GM18858 (cell line): ENCODE measurements around the gene C17orf75.
"Not testable (repeated sequence)": the region's sequence is repeated elsewhere in the genome, so short reads cannot be mapped to it uniquely, and the experiment has no call there.

Source experiments
- ATAC-seq: cut with Tn5 transposase; IDR thresholded peaks from one replicate; pipeline ENCODE4 v1.9.1; 2021; ENCODE audit not compliant: unreplicated experiment

The C17orf75 gene, protein sequence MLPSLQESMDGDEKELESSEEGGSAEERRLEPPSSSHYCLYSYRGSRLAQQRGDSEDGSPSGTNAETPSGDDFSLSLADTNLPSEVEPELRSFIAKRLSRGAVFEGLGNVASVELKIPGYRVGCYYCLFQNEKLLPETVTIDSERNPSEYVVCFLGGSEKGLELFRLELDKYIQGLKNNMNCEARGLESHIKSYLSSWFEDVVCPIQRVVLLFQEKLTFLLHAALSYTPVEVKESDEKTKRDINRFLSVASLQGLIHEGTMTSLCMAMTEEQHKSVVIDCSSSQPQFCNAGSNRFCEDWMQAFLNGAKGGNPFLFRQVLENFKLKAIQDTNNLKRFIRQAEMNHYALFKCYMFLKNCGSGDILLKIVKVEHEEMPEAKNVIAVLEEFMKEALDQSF

DNA sequence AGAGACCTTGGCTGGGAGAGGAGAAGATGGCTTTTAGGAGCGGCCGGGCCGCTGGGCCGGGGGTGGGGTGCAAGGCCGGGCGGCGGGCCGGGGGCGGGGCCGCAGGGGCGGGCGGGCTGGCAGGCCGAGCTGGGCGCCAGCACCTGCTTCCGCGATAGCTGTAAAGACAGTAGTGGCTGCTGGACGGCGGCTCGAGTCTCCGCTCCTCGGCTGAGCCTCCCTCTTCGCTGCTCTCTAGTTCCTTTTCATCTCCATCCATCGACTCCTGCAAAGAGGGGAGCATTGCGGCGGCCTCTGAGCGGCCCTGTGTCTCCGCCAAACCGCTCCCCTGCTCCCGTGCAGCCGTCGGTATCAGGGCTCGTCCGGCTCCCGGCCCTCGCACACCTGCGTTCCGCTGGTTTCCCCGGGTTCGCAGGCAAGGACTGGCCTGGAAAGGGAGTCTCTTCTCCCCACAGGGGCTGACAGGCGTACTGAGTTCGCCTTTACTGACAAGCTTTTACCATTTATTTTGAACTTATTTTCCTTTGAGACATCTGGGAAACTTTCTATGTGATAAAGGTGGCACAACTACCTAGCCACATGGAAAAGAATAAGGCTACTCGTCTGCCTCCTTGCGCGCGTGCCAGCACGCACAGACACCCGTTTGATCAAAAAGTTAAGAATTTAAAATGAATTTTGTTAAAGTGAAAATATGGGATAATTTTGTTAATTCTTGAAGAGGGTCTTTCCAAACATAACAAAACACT, at the start of gene C17orf75:
Gene C17orf75 (minus strand): TSS at position 317 of the 746 bp plus-strand sequence. CDS start 34 bp downstream, at position 283.
- ATAC-seq: peak; percentile 65

DNA sequence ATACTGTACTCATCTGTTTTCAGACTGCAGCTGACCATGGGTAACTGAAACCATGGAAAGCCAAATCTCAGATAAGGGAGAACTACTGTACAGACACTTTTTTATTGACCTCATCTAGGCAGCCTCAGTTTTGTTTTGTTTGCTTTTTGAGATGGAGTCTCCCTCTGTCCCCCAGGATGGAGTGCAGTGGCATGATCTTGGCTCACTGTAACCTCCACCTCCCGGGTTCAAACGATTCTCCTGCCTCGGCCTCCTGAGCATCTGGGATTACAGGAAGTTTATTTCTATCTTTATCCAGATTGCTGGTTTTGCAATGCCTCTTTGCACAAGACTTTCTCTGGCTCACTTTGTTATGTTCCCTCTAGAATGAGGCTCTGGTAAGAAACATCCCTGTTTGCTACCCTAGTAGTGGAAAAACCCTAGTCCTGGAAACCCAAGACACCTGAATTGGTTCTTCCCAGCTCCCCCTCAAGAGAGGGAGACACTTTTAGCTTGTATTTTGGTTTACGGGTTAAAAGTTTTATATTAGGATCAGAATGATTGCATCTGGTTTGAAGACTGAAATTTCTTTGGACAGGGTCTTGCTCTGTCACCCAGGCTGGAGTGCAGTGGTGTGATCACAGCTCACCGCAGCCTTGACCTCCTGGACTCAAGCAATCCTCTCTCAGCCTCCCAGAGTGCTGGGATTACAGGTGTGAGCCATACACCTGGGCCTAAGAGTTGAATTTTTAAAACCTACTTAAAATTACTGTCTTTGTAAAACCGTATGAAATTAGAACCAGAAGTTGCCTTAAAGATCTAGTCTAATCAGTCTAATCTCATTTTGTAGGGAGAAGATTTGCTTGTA, 46.9 kb upstream of the C17orf75 start:
- no peak for ATAC-seq

DNA sequence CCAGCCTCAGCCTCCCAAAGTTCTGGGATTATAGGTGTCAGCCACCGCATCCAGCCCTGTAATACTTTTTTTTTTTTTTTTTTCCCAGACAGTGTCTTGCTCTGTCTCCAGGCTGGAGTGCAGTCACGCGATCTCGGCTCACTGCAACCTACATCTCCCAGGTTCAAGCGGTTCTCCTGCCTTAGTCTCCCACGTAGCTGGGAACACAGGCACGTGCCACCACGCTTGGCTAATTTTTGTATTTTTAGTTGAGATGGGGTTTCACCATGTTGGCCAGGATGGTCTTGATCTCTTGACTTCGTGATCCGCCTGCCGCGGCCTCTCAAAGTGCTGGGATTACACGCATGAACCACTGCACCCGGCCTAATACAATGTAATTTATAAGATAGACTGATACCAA, 46.2 kb upstream of the C17orf75 start:
- ATAC-seq: not testable (repeated sequence)

DNA sequence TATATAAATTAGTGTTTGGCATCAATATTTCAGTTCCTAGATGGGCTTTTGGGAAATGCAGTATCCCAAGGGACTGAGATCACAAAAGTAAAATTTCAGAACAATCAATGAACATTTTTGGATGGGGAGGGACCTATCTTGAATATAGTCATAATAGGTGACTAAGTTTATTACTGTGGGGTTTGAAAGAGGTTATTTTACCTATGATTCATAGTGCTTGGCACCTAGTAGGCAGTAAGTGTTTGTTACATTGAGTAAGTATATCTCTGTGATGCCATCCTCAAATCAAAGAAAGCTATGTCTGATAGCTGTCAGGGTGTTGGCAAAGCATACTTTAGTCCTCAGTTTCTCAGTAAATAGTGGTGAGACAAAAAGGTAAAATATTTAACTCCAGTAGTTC, 44.9 kb upstream of the C17orf75 start:
- ATAC-seq: no peak

DNA sequence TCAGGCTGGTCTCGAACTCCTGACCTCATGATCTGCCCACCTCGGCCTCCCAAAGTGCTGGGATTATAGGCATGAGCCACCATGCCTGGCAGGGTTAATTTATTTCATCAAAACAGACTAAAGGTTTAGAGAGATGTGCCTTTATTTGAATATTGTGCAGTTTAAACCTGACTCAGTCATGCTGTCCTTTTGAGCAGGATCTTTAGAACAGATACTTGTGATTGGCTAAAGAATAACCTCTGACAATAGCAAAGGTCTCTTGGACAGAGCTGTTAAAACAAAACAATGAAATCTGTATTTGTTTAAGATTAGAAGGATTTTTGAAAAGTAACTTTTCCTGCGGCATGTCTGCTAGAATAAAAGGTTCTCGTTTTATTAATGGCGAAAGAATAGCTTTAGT, 44.0 kb upstream of the C17orf75 start:
- no peak for ATAC-seq

DNA sequence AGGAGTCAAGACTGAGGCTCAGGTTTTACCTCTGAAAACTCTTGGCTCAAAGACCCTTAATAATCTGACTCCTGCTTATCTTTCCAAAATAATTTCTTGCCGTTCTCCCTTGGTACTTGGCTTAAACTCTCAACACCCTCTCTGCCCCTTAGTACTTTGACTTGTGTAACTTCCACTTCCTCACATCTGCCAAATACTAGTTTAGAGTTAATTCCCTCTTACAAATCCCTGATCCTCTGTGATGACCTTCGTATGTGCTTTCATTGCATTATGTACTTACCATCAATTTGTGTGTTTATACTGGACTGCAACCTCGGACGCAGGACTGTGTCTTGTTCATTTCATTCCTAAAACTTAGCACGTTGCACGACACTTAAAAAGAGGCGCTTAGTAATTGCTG, 43.1 kb upstream of the C17orf75 start:
- no peak for ATAC-seq

DNA sequence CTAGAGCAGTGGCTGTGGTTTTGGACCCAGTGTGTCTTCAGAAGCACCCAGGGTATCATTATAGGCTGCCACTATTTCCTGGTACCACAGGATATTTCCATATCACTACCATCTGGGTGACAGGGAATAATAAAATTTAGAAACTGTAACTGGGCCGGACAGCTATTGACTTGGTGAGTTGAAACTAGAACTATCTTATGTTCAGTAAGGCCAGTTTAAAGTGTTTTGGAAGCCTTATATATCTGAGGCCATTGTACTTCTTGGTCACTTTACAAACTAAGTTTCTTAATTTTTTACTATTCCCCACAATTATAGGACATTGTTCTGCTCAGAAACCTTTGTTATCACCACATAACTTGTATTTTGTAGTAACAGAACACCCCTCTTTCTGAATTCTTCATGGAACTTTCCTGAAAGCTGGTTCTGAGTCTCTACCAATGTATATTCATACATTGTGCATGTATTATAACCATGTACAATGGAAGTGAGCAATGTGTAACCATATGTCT, 42.0 kb upstream of the C17orf75 start:
- ATAC-seq: no peak

DNA sequence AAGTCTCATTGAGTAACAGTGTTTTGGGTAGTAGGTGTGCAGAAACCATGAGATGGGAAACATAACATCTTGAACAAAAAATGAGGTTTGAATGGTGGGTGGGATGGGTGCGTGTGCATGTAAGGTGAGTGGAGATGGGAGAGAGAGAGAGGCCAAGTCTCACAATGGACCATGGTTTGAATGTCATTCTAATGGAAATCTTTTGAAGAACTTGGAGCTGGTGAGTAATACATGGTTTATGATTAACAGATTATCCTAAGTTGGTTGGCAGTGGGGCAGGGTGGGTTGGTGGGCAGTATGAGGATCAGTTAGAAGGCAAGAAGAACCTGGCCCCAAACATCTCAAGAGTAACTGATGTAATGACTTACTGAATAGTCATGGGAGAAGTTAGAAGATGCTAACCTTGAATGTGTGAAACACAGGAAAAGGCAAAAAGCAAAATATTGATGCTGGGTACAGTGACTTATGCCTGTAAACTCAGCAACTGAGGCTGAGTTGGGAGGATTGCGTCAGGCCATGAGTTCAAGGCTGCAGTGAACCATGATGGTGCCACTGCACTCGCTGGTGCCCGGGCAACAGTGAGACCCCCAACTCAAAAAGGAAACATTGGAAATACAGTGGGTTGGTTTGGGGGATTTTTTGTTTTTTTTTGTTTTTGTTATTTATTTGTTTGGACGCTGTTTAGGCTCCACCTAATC, 40.7 kb upstream of the C17orf75 start:
- no peak for ATAC-seq

DNA sequence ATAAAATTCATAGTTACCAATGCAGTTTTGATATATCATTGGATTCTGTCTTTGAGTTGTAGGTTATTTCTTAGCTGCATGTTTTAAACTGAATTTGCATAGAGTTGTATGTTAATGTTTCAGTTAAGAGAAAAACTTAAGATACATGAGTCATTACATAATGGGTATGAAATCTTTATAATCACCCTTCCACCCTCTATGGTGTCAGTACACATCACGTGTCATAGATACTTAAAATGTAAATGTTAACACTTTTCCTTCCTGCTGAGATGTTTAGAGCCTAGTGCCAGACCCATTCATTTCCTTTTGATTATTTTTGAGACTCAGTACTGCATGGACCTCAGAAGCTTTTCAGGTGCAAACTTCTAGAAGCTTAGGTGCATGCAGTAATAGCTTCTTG, 28.5 kb upstream of the C17orf75 start:
- ATAC-seq: no peak

DNA sequence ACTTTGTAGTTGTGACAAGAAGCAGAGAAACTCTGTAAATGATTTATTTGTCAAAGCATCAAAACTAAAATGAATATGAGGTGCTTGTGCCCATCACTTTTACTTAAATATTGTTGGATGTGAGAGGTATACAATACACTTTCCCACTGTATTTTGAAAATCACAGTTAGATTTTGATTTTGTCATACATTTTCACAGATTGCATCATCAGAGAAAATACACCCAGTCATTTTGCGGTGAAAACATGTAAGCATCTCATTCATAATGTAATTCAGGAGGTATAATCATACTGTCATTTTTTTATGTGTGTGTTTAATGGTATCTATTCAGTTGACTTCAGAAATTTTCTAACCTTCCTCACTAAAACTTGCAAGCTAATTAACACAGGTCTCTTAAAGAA, 19.3 kb upstream of the C17orf75 start:
- no peak for ATAC-seq

DNA sequence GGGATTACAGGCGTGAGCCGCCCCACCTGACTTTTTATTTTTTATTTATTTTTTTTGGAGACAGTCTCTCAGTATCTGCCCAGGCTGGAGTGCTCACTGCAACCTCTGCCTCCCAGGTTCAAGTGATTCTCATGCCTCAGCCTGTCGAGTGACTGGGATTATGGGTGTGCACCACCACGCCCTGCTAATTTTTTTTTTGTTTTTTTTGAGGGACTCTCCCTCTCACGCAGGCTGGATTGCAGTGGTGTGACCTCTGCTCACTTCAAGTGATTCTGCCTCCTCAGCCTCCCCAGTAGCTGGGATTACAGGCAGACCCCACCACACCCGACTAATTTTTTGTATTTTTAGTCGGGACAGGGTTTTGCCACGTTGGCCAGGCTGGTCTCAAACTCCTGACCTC, 15.6 kb upstream of the C17orf75 start:
- ATAC-seq: no peak

DNA sequence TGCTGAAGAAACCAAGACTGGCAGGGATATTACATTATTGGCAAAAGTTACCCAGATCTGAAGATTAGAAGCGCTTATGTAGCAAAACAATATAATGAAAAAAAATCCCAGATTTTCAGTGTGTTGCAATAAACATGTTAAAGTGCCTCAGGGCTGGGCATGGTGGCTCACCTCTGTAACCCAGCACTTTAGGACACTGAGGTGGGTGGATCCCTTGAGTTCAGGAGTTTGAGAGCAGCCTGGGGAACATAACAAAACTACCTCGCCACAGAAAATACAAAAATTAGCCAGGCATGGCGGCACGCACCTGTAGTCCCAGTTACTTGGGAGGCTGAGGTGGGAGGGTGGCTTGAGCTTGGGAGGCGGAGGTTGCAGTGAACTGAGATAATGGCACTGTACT, 14.8 kb upstream of the C17orf75 start:
- no peak for ATAC-seq

DNA sequence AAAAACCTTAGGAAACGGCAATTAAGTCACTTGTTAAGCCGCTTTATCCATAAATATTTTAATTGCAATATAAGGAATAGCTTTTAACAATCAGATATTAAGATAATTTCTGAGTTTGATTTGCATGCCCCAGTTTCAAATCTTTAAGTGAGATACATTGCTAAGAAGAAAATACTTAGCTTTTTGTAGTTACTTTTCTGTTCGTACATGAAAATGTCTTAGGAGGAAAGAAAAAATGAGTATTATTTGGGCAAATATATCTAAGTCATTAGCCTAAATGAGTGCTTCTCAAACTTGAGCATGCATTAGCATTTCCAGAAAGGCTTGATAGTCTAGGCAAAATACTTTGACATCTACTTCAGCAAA, 14.4 kb upstream of the C17orf75 start:
- ATAC-seq: no peak

DNA sequence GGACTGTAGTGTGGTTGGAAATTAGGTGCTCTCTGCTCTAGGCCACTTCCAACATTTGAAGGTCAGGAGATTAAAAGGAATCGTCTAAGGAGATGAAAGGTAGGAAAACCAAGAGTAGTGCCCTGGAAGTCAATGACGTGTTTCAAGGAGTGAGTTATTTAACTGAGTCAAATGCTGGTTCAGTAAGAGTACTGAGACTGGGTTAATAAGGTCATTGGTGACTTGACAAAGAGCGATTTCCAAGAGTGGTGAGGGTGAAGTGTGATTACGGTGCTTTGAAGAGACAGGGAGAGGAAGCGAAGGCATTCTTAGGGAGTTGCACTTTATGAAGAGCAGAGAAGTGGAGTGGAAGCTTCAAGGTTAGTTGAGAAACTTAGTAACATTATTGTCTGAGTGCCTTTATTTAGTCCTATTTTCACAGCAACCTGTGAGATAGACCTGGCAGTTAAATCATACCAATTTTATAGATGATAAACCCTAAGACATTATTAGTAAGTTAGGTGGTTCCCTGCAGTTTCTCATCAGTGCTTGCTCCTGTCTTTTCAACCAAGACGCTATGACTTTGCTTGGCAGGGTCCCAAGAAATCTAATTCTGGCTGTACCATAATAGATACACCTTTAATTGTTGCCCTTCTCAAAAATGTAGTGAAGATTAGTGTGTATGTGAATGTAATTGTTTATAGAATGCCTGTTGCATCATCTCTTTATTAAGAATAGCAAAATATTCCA, 13.8 kb upstream of the C17orf75 start:
- ATAC-seq: no peak

DNA sequence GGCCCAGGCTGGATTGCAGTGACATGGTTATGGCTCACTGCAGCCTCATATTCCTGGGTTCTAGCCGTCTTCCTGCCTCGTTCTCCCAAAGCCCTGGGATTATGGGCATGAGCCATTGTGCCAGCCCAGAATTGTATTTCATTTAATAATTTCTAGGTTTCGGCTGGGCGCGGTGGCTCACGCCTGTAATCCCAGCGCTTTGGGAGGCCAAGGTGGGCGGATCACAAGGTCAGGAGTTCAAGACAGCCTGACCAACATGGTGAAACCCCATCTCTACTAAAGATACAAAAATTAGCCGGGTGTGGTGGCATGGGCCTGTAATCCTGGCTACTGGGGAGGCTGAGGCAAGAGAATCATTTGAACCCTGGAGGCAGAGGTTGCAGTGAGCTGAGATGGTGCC, 10.8 kb upstream of the C17orf75 start:
- not testable (repeated sequence) for ATAC-seq

DNA sequence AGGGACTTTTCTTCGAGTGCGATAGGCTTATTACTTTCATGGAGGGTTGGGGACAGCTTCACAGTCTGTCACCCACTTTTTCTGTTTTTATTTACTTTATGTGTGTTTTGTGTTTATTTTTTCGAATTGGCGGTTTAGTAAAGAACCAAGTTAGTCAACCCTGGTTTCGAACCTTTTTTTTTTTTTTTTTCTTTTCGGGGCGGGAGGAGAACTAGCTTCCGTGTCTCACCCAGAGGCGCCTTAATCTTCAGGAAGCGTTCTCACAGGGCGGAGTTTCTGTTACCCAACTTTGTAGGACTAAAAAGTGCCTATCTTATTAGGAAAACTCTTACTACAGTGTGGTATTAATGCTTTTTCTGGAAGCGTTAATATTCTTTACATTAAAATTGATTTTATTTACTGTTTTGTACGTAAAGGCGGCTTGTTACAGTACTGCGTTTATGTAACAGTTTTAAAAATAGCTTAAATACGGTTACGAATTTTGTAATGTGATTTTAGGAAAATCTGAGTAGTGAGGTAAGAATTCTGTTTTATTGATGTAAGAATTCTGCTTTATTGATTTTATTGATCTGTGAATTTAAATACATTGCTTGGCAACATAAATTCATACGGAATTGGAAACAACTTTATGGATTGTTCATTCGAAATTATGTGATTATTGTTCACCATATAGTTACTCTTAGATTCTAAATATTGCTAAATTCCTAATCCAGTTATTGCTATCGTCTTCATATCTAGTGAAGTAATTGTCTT, 8.9 kb upstream of the C17orf75 start:
- no peak for ATAC-seq

DNA sequence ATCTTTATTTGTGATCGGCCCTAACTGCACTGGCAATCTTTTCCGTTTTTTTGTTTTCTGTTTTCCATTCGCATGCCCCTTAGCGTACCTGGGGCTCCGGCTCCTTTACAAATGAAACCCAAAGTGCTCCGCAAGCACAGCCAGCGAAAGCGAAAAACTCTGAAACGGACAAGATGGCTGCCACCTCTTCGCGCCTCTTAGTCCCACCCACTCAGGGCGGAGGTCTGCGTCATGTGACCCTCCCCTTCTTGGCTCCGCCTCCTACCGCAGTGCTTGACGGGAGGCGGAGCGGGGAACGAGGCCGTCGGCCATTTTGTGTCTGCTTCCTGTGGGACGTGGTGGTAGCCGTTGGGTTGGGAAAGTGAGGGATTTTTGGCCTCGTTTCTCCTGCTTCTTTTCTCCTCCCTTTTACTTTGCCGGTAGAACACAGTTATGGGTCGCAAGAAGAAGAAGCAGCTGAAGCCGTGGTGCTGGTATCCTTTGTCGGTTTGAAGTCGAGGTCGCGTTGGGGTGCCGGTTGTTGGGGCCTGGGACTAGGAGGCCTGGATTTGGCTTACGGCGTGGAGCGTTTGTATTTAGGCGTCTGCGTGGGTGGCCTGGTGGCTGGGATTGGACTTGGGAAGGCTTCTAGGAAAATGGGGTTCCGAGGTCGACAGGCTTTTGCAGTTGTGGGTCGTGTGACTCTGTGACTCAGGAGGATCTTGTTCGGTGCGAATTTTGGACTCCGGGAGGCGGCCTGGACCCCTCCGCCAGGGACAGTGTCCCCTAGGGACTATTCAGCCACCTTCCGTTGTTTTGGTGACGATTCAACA, 8.1 kb upstream of the C17orf75 start, which contains the start of gene ZNF207:
Gene ZNF207 (plus strand): TSS at position 304 of the 812 bp plus-strand sequence. CDS start 129 bp downstream, at position 433.
- ATAC-seq: peak; percentile 83

DNA sequence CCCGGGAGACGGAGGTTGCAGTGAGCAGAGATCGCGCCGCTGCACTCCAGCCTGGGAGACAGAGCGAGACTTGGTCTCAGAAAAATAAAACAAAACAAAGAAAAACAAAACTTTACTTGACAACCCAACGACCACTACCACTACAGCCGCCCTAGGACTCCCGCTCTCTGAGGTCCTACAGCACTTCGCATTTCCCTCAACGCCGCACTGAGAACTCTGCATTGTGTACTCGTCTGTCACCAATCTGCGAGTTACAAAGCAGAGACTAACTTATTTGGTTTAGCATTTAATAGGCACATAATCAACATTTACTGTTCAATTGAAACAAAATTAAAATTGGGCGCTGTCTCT, 7.5 kb upstream of the C17orf75 start:
- ATAC-seq: no peak

DNA sequence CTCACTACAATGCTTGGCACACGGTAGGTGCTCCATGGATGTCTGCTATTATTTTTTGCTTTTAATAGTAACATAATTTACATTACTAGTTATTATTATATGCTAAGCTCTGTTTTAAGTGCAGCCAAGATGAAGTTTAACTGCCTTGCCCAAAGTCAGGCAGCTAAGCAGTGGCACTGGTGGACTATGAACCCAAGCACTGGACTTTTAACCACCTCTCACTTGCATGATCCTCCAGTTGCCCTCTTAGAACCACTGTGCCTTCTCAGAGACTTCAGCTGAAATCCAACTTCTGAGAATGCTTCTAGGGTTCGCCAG, 6.5 kb upstream of the C17orf75 start:
- no peak for ATAC-seq
